Right lobe of liver (tissue), 6 donors: ENCODE data around the gene HSF2BP. TPM values are rescaled to one million over a fixed set of nuclear protein-coding genes. Genes with fewer than 3 reads are reported as not detected.

Experiments used
- ATAC-seq, 4 donors: fragments of 200-7000 bp; cut with Tn5 transposase; one replicate each; pipeline ENCODE4 v1.9.1; 2020; ENCODE audit warnings: mild to moderate bottlenecking in 4 of 4, moderate library complexity in 4 of 4
- DNase-seq, 3 donors: peaks; one replicate each; pipeline ENCODE4 v3.0.0-alpha.2; 2020
- H3K27ac ChIP-seq, 3 donors: fragments of 200-600 bp; one replicate each; pipeline ENCODE4 v1.8.0; 2022
- H3K27me3 ChIP-seq, 2 donors: fragments of 200-600 bp; one replicate each; pipeline ENCODE4 v1.8.0; 2022
- H3K36me3 ChIP-seq, 4 donors: fragments of 200-600 bp; sonication (generic) in 1 of 4; one replicate each; pipeline versions ENCODE4 v1.5.1 to v1.8.0; 2017 to 2022; ENCODE audit warnings: control low read depth in 1 of 4
- H3K4me1 ChIP-seq, 4 donors: fragments of 200-600 bp; sonication (generic) in 1 of 4; one replicate each; pipeline versions ENCODE4 v1.5.1 to v1.8.0; 2017 to 2022; ENCODE audit warnings: control low read depth in 1 of 4
- H3K4me3 ChIP-seq, 3 donors: fragments of 200-600 bp; one replicate each; pipeline ENCODE4 v1.8.0; 2022
- H3K9me3 ChIP-seq, 4 donors: fragments of 200-600 bp; sonication (generic) in 1 of 4; one replicate each; pipeline versions ENCODE4 v1.5.1 to v1.8.0; 2017 to 2022; ENCODE audit warnings: control low read depth in 1 of 4
- POLR2A ChIP-seq: fragments of 450-650 bp; IDR thresholded peaks from one replicate; pipeline ENCODE4 v1.6.1; 2017; ENCODE audit warnings: antibody characterized with exemption, mild to moderate bottlenecking
- WGBS: methylation state at CpG from one replicate; pipeline ENCODE4 v1.1.6; 2018; ENCODE audit warnings: low coverage, low lambda C conversion rate; ENCODE audit not compliant: insufficient coverage; ENCODE audit errors: missing lambda C conversion rate; 5-methylcytosine and 5-hydroxymethylcytosine counted together
- intact Hi-C, 2 donors: fragments of 100-400 bp; cut with DNase I; formaldehyde crosslinking; loops; one replicate each; pipeline versions ENCODE4 v1.11.2 to v1.14.1; 2022
- total RNA-seq, 6 experiments: library from RNA; depleted of rRNA in 2 of 6; stranded (reverse); fragments of >200 nt in 2 of 6; fragmentation: NEBNext Ultra II Directional in 3 of 6; extraction: Animal tissue kit (Norgen Biotek cat#: 25700) in 3 of 6; gene quantifications; one replicate each; pipeline versions ENCODE4 v1.1.0 to v1.2.4, GENCODE V29; 2016 to 2023
- TF ChIP-seq, protein P1 (sequence below), 4 donors: fragments of 200-600 bp in 3 of 4; fragments of 450-650 bp in 1 of 4; IDR thresholded peaks; one replicate each; pipeline versions ENCODE4 v1.5.1 to v1.8.0; 2016 to 2022; ENCODE audit warnings: antibody characterized with exemption in 4 of 4, mild to moderate bottlenecking in 2 of 4
- donor health status: DM: no; HTN: yes; CAD: no.
- donor health status: DM: no; HTN: no; CAD: no.
- donor health status: DM: no; HTN: no; CAD: no.
- donor health status: DM: no; HTN: yes; CAD: no.
- donor health status: DM: no; HTN: yes; CAD: no.

The HSF2BP gene
- total RNA-seq, 6 experiments from 2014 or later: 0.25 to 0.62 (median 0.37) TPM; not detected in 2

DNA sequence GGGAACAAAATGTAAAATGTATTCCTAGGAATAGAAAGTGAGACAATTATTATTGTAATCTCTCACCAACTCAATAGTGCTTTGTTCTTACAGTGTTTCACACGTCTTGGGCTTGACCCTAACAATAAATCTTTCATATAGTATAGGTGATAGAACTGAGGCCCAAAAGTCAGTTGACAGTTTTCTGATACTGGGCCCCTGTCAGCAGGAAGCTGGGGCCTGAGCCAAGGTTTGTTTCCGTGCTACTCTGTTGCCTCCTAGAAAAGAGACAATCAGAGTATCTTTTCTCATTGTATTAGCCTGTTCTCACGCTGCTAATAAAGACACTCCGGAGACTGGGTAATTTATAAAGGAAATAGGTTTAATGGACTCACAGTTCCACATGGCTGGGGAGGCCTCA, 5.1 kb upstream of the HSF2BP start:
- WGBS: 49% methylated on average over 4 of the region's 4 CpGs
- H3K27ac ChIP-seq: no peak overlapping the region
- ATAC-seq (peak in 2 of 4 donors; percentile 17 to 51), DNase-seq (no peak)
- H3K4me1 ChIP-seq: peaks cover 0 to 10% (median 3%) of the 10 kb centered on the region in 4 donors
- no peaks in the 10 kb centered on the region for H3K9me3 ChIP-seq
- no peak for TF ChIP-seq POLR2A
- TF ChIP-seq, protein P1, sequence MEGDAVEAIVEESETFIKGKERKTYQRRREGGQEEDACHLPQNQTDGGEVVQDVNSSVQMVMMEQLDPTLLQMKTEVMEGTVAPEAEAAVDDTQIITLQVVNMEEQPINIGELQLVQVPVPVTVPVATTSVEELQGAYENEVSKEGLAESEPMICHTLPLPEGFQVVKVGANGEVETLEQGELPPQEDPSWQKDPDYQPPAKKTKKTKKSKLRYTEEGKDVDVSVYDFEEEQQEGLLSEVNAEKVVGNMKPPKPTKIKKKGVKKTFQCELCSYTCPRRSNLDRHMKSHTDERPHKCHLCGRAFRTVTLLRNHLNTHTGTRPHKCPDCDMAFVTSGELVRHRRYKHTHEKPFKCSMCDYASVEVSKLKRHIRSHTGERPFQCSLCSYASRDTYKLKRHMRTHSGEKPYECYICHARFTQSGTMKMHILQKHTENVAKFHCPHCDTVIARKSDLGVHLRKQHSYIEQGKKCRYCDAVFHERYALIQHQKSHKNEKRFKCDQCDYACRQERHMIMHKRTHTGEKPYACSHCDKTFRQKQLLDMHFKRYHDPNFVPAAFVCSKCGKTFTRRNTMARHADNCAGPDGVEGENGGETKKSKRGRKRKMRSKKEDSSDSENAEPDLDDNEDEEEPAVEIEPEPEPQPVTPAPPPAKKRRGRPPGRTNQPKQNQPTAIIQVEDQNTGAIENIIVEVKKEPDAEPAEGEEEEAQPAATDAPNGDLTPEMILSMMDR (IDR thresholded peaks at IDR 0.05): no peak
- no peaks in the 10 kb centered on the region for H3K27me3 ChIP-seq
- H3K4me3 ChIP-seq: no peak overlapping the region
- intact Hi-C loops: loop anchor here in 1 of 2 donors (10.0 kb wide), 1 partner anchor 50 kb away; the partner anchor contains the start of gene PDXK
- H3K36me3 ChIP-seq: peaks cover 0 to 4% (median 1%) of the 10 kb centered on the region in 4 donors

DNA sequence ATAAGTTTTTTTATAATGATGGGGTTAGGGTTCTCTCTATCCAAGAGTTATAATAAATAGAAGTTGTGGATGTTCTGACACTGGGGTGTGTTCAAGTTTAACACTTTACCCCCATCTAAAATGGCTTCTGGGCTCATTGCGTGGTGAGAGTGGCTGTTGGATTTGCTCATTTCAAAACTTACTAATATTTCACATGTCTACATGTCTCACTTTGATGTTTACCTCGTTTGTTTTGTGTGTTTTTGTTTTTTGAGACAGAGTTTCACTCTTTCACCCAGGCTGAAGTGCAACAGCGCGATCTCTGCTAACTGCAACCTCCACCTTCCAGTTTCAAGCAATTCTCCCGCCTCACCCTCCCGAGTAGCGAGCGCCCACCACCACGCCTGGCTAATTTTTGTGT, 3.7 kb upstream of the HSF2BP start:
- 75% methylated on average over 9 of the region's 9 CpGs for WGBS

DNA sequence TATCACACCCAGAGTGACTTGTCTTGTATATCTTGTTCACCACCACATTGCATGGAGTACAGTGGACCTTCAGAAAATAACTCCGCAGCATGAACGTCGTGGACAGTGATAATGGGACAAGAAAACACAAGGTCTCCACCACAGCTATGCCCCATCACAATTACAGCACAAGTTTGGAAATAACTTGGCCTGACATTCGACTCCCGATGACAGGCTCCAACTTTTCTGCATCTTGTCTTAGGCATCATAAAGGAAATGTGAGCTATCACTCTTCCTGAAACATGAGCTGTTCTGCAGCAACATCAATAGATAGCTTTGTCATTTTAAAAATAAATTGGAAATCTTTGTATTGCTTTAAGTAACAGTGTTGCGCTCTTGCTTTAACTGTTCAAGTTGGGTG, 3.0 kb upstream of the HSF2BP start:
- intact Hi-C loops: loop anchor here in 1 of 2 donors (10.0 kb wide), 1 partner anchor 53 kb away; the partner anchor contains the start of gene PDXK
- H3K27me3 ChIP-seq: no peaks in the 10 kb centered on the region
- peaks cover 0 to 16% (median 3%) of the 10 kb centered on the region in 4 donors for H3K4me1 ChIP-seq
- no peaks in the 10 kb centered on the region for H3K9me3 ChIP-seq
- DNase-seq (no peak), ATAC-seq (no peak)
- H3K4me3 ChIP-seq: no peak overlapping the region
- TF ChIP-seq POLR2A: no peak
- TF ChIP-seq, protein P1 (IDR thresholded peaks at IDR 0.05): no peak
- H3K36me3 ChIP-seq: peaks cover 0 to 4% (median 1%) of the 10 kb centered on the region in 4 donors
- 70% methylated on average over 6 of the region's 6 CpGs for WGBS
- H3K27ac ChIP-seq: no peak overlapping the region

More for the DNA sequence above, 3.7 kb upstream of the HSF2BP start:
- Histone ChIP-seq H3K4me1 (peaks cover 0 to 16% (median 3%) of the 10 kb centered on the region in 4 donors), H3K36me3 (peaks cover 0 to 4% (median 1%) of the 10 kb centered on the region in 4 donors), H3K27ac (no peak overlapping the region), H3K9me3 (no peaks in the 10 kb centered on the region), H3K27me3 (no peaks in the 10 kb centered on the region), H3K4me3 (no peak overlapping the region)
- TF ChIP-seq, protein P1 (IDR thresholded peaks at IDR 0.05): no peak
- no peak for TF ChIP-seq POLR2A
- DNase-seq (no peak), ATAC-seq (no peak)
- intact Hi-C loops: loop anchor here in 1 of 2 donors (10.0 kb wide), 1 partner anchor 52 kb away; the partner anchor contains the start of gene PDXK

DNA sequence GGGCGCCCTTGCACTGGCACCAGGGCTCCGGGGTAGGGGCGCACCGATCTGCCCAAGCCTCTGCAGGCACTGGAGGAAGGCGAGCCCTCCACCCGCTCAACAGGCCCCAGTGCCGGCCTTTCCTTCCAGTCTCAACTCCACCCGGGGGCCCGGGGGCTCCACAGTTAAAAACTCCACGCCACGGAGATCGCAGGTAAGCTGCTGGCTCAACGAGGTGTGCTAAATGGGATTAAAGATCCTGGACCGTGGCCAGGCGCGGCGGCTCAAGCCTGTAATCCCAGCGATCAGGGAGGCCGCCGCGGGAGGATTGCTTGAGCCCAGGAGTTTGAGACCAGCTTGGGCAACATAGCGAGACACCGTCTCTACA, 536 bp downstream of the HSF2BP start:
- Histone ChIP-seq H3K36me3 (peaks cover 0 to 4% (median 1%) of the 10 kb centered on the region in 4 donors), H3K4me3 (peak overlapping the region; percentile 97 to 100 (median 98)), H3K9me3 (no peaks in the 10 kb centered on the region), H3K4me1 (peaks cover 0 to 20% (median 3%) of the 10 kb centered on the region in 4 donors), H3K27me3 (no peaks in the 10 kb centered on the region), H3K27ac (peak overlapping the region in 2 of 3 donors; percentile 84 to 85)
- WGBS: 68% methylated on average over 6 of the region's 23 CpGs
- peak in 2 of 4 donors; percentile 4 to 6 for ATAC-seq
- intact Hi-C loops: no loop called here
- TF ChIP-seq, protein P1 (IDR thresholded peaks at IDR 0.05): no peak
- TF ChIP-seq POLR2A: no peak
- peak in 2 of 3 donors; percentile 52 to 62 for DNase-seq
